ENCODE results near the gene PDE6G.
"Not testable (repeated sequence)": the region's sequence is repeated elsewhere in the genome, so short reads cannot be mapped to it uniquely, and the experiment has no call there.

Gene PDE6G

DNA sequence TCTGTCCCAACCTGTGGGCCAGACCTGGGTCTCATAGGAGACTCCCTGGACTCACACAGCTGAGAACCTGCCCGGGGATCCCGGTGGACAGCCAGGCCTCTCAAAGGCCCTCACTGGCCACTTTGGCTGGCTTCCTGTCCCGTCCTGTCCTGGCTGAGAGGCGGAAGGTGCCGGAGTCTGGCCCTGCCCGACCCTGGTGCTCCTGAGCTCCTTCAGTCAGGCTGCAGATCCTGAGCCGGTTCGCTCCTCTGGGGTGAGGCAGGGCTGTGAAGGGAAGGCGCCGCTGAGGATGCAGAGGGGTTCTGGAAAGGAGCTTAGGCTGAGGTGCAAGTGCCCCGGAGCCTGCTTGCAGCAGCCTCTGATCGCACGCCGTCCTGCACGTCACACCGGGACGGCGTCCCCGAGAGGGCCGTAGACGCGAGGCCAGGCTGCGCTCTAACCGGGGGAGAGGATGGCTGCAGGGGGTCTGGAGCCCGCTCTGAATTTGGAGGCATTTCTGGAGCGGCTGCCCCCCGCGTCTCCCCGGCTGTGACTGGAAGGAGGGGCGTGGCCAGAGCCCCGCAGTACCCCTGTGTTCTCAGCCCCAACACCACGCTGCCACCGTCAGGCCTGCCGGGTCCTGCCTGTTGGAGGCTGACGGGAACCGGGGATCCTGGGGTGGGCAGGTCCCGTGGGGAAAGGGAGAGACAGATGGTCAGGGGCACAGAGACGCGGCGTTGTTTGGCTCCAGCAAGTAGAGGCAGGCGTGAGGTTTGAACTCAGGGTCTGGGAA is 31.6 kb upstream of the PDE6G start:
- no peak for DNase-seq (ENCODE audit: low read depth)

DNA sequence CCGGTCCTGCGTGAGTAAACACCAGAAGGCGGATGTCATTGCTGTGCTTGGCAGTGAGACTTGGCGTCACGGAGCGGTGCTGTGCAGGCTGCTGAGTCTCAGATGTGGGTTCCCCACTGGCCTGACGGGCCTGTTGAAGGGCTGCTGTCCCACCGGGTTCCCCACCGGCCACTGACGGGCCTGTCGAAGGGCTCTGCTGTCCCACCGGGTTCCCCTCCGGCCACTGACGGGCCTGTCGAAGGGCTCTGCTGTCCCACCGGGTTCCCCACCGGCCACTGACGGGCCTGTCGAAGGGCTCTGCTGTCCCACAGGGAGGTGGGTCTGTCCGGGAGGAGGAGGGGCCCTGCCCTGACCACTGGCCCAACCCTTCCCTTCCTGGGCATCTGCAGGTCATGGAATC is 30.3 kb upstream of the PDE6G start:
- no peak for DNase-seq (ENCODE audit: low read depth)

DNA sequence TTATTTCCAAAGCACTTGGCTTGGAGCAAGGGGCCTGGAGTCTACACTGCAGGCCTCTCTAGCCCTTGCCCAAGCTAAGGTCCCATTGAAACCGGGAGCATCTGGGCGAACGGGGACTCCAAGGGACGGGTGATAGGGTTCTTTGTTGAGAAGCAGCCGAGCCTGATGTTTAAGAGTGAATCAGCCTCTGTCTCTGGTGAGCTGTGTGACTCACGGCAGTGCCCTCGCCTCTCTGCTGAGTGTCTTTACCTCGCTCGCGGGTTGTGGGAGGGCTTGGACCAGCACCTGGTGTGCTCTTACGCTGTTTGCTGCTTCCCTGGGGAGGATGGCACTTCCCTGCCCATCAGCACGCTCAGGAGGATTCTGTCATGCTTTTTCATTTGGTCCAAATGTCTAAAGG is 28.8 kb upstream of the PDE6G start:
- DNase-seq (ENCODE audit: low read depth) = no peak

DNA sequence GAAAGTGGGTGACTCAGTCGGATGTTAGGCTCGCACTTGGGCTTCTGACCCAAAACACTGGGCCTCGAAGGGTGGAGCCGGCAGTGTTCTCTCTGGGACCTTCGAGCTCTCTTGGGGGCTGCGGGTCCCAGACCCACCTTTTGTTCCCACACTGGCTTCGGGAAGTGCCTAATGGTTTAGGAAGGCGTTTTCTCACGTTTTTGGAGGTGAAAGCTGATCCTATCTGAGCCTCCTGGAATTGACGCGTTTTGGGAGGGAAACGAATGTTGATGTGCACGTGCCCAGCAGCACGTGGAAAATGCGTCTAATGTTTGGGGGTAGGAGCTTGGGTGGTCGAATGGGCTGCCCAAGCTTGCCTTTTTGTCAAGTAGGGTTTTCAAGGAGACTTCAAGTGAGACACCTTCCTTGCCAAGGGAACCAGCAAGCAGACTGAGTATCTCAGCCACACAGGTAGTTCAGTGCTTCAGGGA is 28.1 kb upstream of the PDE6G start:
- DNase-seq (ENCODE audit: low read depth) = no peak

DNA sequence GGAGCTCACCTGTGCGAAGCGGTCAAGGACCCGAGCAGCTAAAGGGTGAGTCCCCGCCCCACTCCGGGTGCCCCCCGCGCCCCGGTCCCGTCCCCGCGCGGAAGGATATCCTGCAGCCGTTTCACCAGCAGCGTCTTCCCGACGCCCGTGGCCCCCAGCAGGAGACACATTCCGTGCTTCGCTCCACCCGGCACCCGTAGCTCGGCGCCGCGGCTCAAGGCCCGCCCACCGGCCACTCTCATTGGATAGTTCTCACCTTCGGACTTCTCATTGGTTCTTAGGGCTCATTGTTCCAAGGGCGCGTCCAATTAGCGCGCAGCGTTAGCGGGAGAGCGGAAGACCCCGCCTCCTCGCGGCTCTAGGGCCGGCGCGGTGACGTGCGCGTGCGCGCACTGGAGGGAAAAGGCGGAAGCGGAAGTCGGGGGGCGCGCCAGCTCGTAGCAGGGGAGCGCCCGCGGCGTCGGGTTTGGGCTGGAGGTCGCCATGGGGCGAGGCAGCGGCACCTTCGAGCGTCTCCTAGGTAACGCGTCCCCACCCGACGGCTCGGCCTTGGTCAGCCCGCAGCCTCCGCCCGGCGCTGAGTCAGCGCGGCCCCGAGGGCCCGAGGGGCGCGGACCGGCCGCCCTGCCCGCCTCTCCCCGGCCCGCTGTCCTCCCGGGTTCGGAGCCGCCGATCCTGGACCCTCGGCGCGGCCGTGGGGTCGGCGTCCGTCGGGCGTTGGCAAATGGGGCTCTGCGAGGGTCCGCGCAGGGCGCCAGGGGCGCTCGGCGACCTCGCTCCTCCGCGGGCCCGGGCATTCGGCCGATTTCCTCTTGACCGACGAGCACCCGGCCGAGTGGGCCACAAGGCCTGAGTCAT is 27.5 kb upstream of the PDE6G start, which contains the start of the genes ARL16 and HGS:
Gene ARL16, minus strand, starts transcription at position 214 of the 858 bp plus-strand sequence. Its CDS starts 44 bp downstream, at position 170.
Gene HGS, plus strand, starts transcription at position 428 of the 858 bp plus-strand sequence. Its CDS starts 56 bp downstream, at position 484.
- peak; percentile 94 for DNase-seq (ENCODE audit: low read depth)

DNA sequence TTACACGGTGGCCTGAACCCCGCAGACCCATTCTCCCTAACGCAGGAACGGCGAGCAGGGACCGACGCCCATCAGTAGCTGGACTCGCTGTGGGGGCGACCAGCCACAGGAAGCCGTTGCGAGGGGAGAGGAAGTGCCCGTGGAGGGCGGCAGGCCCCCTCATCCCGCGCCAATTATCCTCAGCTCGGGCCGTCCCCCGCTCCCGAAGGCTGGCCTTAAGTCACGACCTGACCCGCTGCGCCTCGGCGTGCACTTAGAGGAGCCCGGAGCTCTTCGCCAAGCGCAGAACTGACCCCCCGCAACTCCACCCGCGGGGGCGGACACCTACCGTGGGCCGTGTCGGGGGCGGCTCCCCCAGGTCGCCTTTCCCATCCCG is 26.9 kb upstream of the PDE6G start:
- no peak for DNase-seq (ENCODE audit: low read depth)

DNA sequence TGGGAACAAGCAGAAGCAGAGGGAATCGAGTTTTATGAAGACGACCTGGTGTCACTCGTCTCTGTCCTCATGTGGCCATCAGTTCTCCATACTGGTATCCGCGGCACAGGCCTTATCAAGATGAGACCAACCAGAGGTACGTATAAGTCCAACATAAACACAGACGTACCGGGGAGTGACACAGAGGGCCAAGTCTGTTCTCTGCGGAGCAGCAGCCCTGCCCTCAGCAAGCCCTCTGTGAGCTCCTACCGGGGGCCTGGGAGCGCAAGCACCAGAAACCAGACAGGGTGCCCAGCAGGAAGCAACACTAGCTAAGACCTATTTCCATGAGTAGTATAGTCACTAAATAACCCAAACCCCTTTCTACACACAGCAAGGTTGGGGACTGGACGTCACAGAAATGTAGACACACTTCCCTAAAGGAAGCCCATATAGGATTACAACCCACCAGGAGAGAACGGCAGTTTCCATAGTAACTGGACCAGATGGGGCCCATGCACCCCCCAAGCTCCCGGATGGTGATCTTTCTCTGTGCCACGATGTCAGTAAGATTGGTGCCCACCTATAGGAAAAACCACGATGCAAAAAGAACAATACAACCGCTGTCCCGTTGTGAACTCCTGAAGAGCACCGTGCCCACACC is 26.3 kb upstream of the PDE6G start:
- DNase-seq (ENCODE audit: low read depth) = no peak

DNA sequence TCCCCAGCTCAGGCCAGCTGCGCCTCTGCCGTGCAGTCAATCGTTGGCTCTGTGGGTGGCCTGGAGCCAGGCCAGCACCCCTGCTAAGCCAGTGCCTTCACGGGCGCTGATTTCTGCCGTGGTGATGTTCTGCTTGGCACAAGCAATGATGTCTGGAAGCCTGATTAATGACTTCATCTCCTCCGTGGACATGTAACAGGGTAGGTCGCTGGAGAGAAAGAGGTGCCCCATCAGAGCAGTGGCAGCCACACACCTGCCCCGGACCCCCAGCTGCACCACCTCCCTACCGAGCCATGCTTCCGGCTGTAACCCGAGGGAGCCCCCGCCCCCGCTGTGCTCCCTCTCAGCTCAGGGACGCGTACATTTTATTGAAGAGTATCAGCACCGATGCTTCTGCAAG is 25.3 kb upstream of the PDE6G start:
- no peak for DNase-seq (ENCODE audit: low read depth)

DNA sequence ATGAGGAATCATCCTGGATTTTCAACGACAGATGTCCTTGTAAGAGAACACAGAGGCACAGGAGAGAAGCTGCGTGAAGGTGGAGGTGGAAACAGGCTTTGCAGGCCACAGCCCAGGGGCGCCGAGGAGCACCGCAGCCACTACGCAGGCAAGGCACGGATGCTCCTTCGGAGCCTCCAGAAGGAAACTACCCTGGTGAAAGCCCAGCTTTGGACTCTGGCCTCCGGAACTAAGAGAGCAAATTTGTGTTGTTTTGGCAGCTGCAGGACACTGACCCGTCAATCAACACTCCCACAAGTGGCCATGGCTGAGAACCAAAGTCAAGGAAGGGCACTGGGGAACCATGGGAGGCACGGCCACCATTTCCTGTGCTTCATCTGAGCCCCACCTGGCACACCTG is 23.8 kb upstream of the PDE6G start:
- DNase-seq (ENCODE audit: low read depth) = no peak

DNA sequence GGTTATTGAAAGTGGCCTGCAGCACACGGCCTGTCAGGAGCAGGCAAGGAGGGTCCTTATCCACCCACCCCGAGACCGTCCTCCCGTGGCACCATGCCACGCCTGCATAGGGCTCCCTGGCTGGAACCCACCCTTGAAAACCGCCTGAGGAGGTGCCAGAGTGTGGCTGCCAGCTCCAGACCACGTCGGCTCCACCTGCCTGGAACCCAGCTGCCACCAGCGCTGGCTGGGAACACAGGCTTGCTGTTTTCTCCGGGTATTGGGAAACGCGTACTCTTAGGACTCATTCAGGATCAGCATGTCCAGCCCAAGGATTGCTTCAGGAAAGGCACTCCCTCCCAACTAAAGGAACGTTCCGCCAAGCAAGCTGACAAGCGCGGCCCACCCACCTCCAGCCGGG is 20.6 kb upstream of the PDE6G start:
- no peak for DNase-seq (ENCODE audit: low read depth)

DNA sequence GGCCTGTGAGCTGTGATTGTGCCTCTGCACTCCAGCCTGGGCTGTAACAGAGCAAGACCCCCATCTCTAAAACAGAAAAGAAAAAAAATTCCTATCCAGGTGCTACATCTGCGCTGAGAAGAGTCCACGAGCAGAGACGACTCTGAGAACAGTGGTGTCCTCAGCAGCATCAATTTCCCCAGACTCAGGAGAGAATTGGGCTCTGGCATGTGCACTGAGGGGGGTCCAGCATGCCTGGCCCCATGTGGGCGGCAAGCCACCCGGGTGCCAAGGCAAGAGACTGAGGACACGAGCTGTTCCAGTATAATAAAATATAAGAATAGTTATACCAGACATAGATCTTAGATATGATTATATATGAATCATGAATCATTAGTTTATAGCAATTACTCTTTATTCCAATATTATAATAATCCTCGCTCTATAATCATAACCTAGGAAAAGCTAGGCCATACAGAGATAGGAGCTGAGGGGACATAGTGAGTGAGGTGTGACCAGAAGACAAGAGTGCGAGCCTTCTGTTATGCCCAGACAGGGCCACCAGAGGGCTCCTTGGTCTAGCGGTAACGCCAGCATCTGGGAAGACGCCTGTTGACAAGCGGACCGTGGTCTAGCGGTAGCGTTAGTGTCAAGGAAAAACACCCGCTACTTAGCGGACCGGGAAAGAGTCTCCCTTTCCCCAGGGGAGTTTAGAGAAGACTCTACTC is 19.3 kb upstream of the PDE6G start:
- not testable (repeated sequence) for DNase-seq (ENCODE audit: low read depth)

DNA sequence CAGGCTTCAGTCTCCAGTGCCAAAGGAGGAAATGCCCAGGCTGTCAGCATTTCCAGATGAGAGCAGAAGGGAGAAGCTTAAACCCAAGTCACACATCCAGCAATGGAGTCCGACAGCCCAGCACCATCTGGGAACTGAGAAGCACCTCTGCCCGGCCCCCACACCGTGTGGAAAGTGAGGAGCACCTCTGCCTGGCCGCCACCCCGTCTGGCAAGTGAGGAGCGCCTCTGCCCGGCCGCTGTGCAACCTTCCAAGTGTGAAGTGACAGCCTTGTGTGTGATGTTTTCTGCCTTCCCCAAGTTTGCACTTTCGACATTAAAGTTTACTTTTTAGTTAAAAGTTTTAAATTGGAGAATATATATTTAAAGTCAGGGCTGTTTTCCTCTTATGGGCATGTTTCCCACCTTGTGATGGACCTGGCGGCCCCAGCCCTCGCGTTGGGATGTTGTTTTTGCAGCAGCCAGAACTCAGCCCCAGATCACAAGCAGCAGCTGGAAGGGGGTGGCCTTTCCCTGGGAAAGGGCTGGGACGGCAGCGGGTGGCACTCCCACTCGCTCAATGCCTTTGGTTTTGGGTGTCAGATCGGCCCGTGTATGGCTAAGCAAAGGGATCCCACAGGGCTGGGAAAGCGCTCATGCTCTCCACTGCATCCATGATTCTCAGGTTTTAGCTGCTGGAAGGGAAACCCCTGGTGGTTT is 17.4 kb upstream of the PDE6G start:
- no peak for DNase-seq (ENCODE audit: low read depth)

DNA sequence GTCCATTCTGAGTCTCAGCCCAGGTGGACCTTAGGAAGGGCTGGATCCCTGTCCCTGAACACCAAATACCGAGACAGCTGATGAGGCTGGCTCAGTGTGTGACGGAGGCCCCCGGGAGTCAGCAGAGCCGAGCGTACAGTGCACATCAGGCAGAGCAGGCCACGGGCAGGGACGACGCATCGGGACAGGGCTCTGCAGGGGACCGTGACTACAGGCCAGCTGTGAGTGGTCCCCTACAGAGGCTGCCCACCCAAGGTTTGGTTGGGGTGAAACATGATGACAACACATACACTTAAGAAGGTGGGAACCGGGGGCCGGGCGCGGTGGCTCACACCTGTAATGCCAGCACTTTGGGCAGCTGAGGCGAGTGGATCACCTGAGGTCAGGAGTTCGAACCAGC is 16.6 kb upstream of the PDE6G start:
- DNase-seq (ENCODE audit: low read depth) = no peak

DNA sequence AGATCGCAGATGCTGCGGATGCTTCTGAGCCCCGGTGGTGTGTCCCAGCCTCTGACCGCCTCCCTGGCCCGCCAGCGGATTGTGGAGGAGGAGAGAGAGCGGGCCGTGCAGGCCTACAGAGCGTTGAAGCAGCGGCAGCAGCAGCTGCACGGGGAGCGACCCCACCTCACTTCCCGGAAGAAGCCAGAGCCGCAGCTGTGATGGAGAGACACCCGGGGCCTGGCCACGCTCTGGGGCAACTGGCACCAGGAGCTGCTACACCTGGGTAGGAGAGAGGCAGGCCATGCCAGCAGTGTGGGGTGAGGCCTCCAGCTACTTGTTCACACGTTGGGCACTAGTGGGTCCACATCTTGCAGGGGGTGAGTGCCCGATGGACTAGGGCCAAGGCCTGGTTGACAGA is 16.2 kb upstream of the PDE6G start:
- no peak for DNase-seq (ENCODE audit: low read depth)

DNA sequence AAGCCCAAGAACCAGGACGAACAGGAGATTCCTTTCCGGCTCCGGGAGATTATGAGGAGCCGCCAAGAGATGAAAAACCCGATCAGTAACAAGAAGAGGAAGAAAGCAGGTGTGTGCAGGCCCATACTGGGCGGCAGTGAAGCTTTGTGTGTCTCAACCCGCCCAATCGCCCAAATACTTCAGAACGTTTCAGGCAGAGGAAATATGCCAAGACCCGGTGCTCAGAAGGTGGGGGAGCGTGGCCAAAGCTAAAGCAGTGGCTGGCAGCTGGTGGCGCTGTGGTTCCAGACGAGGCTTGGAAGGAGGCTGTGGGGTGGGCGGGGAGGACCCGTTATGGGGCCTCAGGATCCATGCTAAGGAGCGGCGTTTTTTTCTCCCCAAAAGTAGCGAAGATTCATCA is 11.4 kb upstream of the PDE6G start:
- no peak for DNase-seq (ENCODE audit: low read depth)

DNA sequence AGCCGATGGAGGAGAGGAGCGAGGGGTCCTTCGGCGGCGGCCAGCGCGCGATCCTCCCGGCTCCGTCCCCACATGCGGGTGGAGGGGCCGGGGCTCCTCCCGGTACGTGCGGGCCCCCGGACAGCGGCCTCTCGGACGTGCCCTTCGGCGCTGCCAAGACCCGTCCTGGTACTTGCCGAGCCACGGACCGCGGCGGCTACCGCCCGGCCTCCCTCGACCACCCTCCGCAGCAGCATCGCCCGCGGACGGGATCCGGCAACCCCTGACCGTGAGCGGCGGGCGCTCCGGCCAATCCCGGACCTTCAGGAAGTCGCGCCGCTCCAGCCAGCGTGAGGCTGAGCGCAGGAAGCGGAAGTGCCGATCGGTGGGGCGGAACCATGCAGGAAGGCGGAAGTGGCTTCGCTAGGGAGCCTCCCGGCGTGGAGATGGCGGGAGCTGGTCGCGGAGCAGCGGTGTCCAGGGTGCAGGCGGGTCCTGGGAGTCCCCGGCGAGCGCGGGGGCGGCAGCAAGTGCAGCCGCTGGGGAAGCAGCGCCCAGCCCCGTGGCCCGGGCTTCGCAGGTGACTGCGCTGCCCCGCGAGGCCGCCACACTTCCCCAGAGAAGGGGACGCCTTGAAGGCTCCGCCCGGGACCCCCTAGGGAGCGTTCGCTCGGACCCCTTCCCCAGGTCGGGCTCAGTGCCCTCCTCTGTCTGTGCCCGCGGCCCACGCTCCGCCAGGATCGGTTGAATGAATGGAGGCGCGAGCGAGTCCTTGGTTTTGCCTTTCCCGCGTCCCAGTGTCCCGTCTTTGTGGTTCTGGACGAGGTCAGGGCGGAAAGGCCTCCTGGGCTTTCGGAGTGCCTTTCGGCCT is 10.2 kb upstream of the PDE6G start, which contains the start of the genes CCDC137 and OXLD1:
Gene CCDC137, plus strand, starts transcription at position 396 of the 850 bp plus-strand sequence. Its CDS starts 30 bp downstream, at position 426.
Gene OXLD1, minus strand, starts transcription at position 264 of the 850 bp plus-strand sequence. Its CDS starts 28 bp downstream, at position 236.
- peak; percentile 88 for DNase-seq (ENCODE audit: low read depth)

DNA sequence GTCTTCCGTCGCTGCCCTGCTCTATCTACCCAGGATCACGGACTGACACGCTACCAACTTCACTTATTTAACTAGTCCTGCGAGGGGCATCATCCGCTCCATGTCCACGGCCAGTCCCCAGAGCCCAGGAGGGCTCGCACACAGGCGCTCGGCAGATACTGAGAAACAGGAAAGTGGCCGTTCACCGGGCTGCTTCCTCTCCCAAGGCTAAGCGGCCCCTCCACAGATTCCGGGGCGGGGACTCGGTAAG is 9.7 kb upstream of the PDE6G start:
- DNase-seq (ENCODE audit: low read depth) = no peak

DNA sequence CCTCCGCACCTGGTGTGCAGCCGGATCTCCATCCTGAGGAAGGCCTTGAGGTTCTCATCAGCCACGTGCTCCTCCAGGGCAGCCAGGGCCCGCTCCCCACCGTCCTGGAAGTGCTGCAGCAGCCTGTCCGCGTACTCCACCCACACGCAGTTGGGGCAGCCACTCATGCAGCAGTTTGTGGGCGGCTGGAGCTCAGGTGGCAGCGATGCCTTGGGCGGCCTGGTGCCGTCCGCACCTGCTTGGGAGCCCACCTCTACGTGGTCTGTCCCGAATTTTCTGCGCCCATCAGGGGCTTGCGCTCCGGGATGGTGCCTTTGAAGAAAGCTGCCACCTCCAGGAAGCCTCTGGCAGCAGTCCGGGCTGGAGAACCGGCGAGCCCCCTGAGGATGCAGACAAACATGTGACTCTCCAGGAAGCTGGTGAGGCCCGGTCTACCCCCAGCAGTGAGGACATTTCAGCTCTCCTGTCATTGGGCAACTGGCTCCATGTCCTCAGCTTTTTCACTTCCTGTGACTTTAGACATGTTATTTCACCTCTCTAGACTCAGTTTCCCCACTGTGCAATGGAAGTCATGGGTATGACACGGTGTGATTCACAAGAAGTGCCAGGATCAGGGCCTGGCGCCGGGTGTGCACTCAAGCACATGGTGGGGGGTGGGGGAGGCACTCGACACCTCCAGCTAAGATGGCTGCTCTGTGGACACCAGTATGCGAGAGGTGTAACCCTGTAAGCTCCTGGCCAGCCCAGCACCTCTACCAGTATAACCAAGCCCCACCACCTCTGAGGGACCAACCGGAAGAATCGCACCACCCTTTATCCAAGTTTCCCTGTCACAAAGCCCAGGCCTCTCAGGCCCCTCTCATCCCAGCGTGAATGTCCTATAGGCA is 9.1 kb upstream of the PDE6G start:
- no peak for DNase-seq (ENCODE audit: low read depth)

DNA sequence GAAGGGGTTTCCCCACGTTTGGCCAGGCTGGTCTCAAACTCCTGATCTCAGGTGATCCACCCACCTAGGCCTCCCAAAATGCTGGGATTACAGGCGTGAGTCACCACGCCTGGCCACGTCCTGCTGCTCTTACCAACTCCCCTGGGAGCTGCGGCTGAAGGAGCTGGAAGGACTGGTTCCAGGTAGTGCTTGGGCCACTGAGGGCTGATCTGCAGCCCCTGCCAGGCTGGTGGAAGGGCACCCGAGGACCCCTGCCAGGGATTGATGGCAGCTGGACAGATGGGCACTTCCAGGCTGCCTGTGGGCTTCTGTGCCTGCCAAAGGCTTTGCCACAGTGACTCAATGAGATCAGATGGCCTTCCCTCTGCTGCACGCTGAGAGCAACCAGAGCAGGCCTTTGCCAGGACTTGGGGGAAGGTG is 7.7 kb upstream of the PDE6G start:
- DNase-seq (ENCODE audit: low read depth) = no peak

Data from stimulated activated CD8-positive, alpha-beta memory T cell treated with anti-CD3 and anti-CD28 coated beads, Interleukin-15, amount 100 ng/mL, for 1 hour (primary cell).